Heart right ventricle (tissue), 16 donors: ENCODE results near the gene DAGLB. TPM values are rescaled to one million over a fixed set of nuclear protein-coding genes. Genes with fewer than 3 reads are reported as not detected.
"Not testable (repeated sequence)": the region's sequence is repeated elsewhere in the genome, so short reads cannot be mapped to it uniquely, and the experiment has no call there.

ENCODE experiments used
- ATAC-seq, 8 donors: fragments of 200-7000 bp; cut with Tn5 transposase; one replicate each; pipeline ENCODE4 v1.9.1; 2020; ENCODE audit warnings: mild to moderate bottlenecking in 8 of 8, moderate library complexity in 8 of 8, moderate number of reproducible peaks in 1 of 8
- DNase-seq, 2 donors: peaks; one replicate each; pipeline ENCODE4 v3.0.0-alpha.2; 2020
- H3K27ac ChIP-seq, 10 donors: fragments of 200-600 bp; sonication (generic) in 2 of 10; one replicate each; pipeline versions ENCODE4 v1.5.0 to v1.8.0; 2020 to 2022; ENCODE audit warnings: mild to moderate bottlenecking in 3 of 10
- H3K27me3 ChIP-seq, 7 donors: fragments of 200-600 bp; one replicate each; pipeline ENCODE4 v1.8.0; 2021 to 2022; ENCODE audit warnings: mild to moderate bottlenecking in 2 of 7
- H3K36me3 ChIP-seq, 9 donors: fragments of 200-600 bp; sonication (generic) in 1 of 9; one replicate each; pipeline versions ENCODE4 v1.5.0 to v1.8.0; 2020 to 2022; ENCODE audit warnings: mild to moderate bottlenecking in 2 of 9
- H3K4me1 ChIP-seq, 9 donors: fragments of 200-600 bp; sonication (generic) in 1 of 9; one replicate each; pipeline versions ENCODE4 v1.5.0 to v1.8.0; 2020 to 2022; ENCODE audit warnings: mild to moderate bottlenecking in 4 of 9
- H3K4me3 ChIP-seq, 10 donors: fragments of 200-600 bp; sonication (generic) in 2 of 10; one replicate each; pipeline versions ENCODE4 v1.5.0 to v1.8.0; 2020 to 2022; ENCODE audit warnings: mild to moderate bottlenecking in 7 of 10, moderate library complexity in 2 of 10
- H3K9me3 ChIP-seq, 11 donors: fragments of 200-600 bp in 10 of 11; sonication (generic) in 2 of 11; one replicate each; pipeline versions ENCODE4 v1.5.0 to v1.8.0; 2013 to 2022; ENCODE audit warnings: mild to moderate bottlenecking in 2 of 11, control low read depth in 1 of 11, moderate library complexity in 1 of 11
- CTCF ChIP-seq, 9 donors: fragments of 200-600 bp; sonication (generic) in 2 of 9; IDR thresholded peaks; one replicate each; pipeline versions ENCODE4 v1.5.0 to v1.8.0; 2021 to 2022; ENCODE audit warnings: antibody characterized with exemption in 9 of 9, mild to moderate bottlenecking in 5 of 9, moderate library complexity in 1 of 9
- whole genome bisulfite sequencing, 2 donors: extraction: QIAGEN DNeasy Blood & Tissue Kit; methylation state at CpG; one replicate each; pipeline ENCODE4 v1.1.7; 2013; ENCODE audit warnings: inconsistent platforms in 1 of 2; 5-methylcytosine and 5-hydroxymethylcytosine counted together
- intact Hi-C, 10 donors: fragments of 100-400 bp; cut with DNase I; formaldehyde crosslinking; loops; one replicate each; pipeline versions ENCODE4 v1.11.1 to v1.14.2; 2022
- polyA plus RNA-seq, 2 donors: library from polyadenylated mRNA; stranded (reverse); fragments of 200-250 nt; gene quantifications; one replicate each; pipeline ENCODE4 v1.2.3, GENCODE V29; 2013
- total RNA-seq, 10 donors: library from RNA; stranded (reverse); fragmentation: NEBNext Ultra II Directional in 3 of 10; extraction: Animal tissue kit (Norgen Biotek cat#: 25700) in 3 of 10; gene quantifications; one replicate each; pipeline versions ENCODE4 v1.2.1 to v1.2.4, GENCODE V29; 2021 to 2023
- donor health status: Arrhythmogenic right ventricular cardiomyopathy.
- donor health status: ischemic (EF 13 %, LVEDD 7.1; RV severe dilation, severe dysfunction).
- donor health status: healthy with polysubstance abuse.
- donor health status: DM: no; HTN: yes; CAD: no.
- donor health status: DM: no; HTN: no; CAD: no.
- donor health status: ischemic (EF 25% LVEDD 6.9; RV normal size, moderate dysfunction).
- donor health status: ischemic (EF 25% LVEDD 5.7; RV mildly dilated, moderate dysfunction).
- donor health status: healthy.
- donor health status: DM: yes; HTN: yes; CAD: no.
- donor health status: Ischemic cardiomyopathy.
- donor health status: ischemic (EF 35%, LVEDD 5.7; RV mildly dilated, moderate dysfunction).
- donor health status: nonischemic (EF 11% LVEDD 7.7; RV severe dilation, severe dysfunction).
- donor health status: DM: yes; HTN: yes; CAD: no.
- donor health status: PGD.
- donor health status: ischemic (EF 29% LVEDD 5.4; RV normal size, mild dysfunction).
- donor health status: nonischemic (EF 23%, LVEDD 6.1; RV moderate dilation, normal function).

DAGLB gene
- total and polyA plus RNA-seq, 12 donors = 4.8 to 12.9 (median 6.3) TPM

DNA sequence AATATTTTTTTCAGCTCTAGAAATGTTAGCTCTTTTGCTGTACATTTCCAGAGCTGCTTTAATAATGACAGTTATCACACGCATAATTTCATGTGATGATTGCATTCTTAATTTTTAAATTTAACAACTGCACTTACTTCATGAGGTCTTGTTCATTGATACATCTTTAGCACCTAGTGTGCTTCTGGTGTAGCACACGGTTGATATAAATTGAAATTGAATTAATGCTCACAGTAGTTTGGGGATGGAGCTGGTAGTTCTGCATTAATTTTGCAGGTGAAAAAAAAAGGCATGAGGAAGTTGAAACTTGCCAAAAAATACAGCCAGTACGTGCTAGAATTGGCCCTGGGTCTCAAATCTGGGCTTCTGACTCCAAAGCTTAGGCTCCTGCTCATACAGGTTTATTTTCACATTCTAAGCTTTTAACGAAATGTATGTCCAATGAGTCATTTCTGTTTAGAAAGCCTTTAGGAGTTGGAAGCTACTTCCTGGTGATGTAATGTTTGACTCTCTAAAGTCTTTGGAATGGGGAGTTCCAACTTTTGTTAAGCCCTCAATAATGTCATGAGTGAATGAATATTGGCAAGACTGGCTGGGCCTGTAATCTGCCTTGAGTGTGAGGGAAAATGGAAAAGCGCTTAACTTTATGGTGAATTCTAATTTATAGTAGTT, 62.5 kb downstream of the DAGLB start:
- no peaks in the 10 kb centered on the region for H3K27me3 ChIP-seq
- ATAC-seq (peak in 7 of 8 donors; percentile 39 to 80 (median 62)), DNase-seq (no peak)
- H3K36me3 ChIP-seq = peaks cover 0 to 42% (median 7%) of the 10 kb centered on the region in 9 donors
- peak overlapping the region in 9 of 10 donors; percentile 1 to 67 (median 25) for H3K27ac ChIP-seq
- H3K4me1 ChIP-seq = peaks cover 19 to 95% (median 80%) of the 10 kb centered on the region in 9 donors
- intact Hi-C loops = loop anchor here in 1 of 10 donors (5.0 kb wide), 1 partner anchor 52 kb away; no protein-coding TSS in a partner anchor
- no peak overlapping the region for H3K4me3 ChIP-seq
- WGBS, 2 donors = 41 to 48% methylated on average over 5 of the region's 5 CpGs
- no peaks in the 10 kb centered on the region for H3K9me3 ChIP-seq
- TF ChIP-seq CTCF (IDR thresholded peaks at IDR 0.05) = no peak

- H3K4me1 ChIP-seq = peaks cover 24 to 99% (median 86%) of the 10 kb centered on the region in 9 donors
- intact Hi-C loops = no loop called here
- no peaks in the 10 kb centered on the region for H3K27me3 ChIP-seq
- no peak overlapping the region for H3K4me3 ChIP-seq
- H3K9me3 ChIP-seq = no peaks in the 10 kb centered on the region
- TF ChIP-seq CTCF (IDR thresholded peaks at IDR 0.05) = no peak
- 73 to 79% methylated on average over 4 of the region's 4 CpGs for WGBS, 2 donors
- H3K36me3 ChIP-seq = peaks cover 0 to 38% (median 7%) of the 10 kb centered on the region in 9 donors
- no peak for DNase-seq
- peak overlapping the region in 5 of 10 donors; percentile 25 to 75 (median 67) for H3K27ac ChIP-seq
- no peak for ATAC-seq
Observed at GRCh38 chr7:6384327-6384726, 63.4 kb downstream of the DAGLB start.

GRCh38 chr7:6382817-6383216, 64.9 kb downstream of the DAGLB start:
- ATAC-seq (no peak), DNase-seq (no peak)
- no peaks in the 10 kb centered on the region for H3K27me3 ChIP-seq
- peaks cover 23 to 100% (median 93%) of the 10 kb centered on the region in 9 donors for H3K4me1 ChIP-seq
- intact Hi-C loops = loop anchor here in 1 of 10 donors (2.0 kb wide), 1 partner anchor 14 kb away; no protein-coding TSS in a partner anchor
- WGBS, 2 donors = 44 to 52% methylated on average over 5 of the region's 5 CpGs
- no peak for TF ChIP-seq CTCF (IDR thresholded peaks at IDR 0.05)
- H3K4me3 ChIP-seq = no peak overlapping the region
- H3K9me3 ChIP-seq = no peaks in the 10 kb centered on the region
- peak overlapping the region in 7 of 10 donors; percentile 20 to 75 (median 39) for H3K27ac ChIP-seq
- peaks cover 0 to 31% (median 3%) of the 10 kb centered on the region in 9 donors for H3K36me3 ChIP-seq

GRCh38 chr7:6381846-6382245, 65.9 kb downstream of the DAGLB start:
- H3K27me3 ChIP-seq, H3K9me3 ChIP-seq, H3K4me3 ChIP-seq, ATAC-seq, DNase-seq: not testable (repeated sequence)
- intact Hi-C loops = loop anchor here in 1 of 10 donors (2.0 kb wide), 1 partner anchor 15 kb away; no protein-coding TSS in a partner anchor
- Histone ChIP-seq H3K27ac (peak overlapping the region in 2 of 10 donors; percentile 67 to 75), H3K36me3 (peaks cover 0 to 22% (median 0%) of the 10 kb centered on the region in 9 donors), H3K4me1 (peaks cover 28 to 100% (median 97%) of the 10 kb centered on the region in 9 donors)
- WGBS, 2 donors = 94 to 95% methylated on average over 11 of the region's 11 CpGs
